Trophoblast cell (in vitro differentiated cells and primary cell): ENCODE results near the gene NADSYN1.

Experiments used
- DNase-seq, 2 donors: peaks; one replicate each; pipeline ENCODE4 v3.0.0-alpha.2; 2016
- H2AFZ ChIP-seq: 2 replicates; pipeline ENCODE4 v1.6.1; 2013; ENCODE audit warnings: low read length, moderate library complexity, mild to moderate bottlenecking; ENCODE audit not compliant: insufficient read depth, poor library complexity
- H2AK5ac ChIP-seq: 2 replicates; pipeline ENCODE4 v1.6.1; 2013; ENCODE audit warnings: mild to moderate bottlenecking, low read length
- H2BK120ac ChIP-seq: 2 replicates; pipeline ENCODE4 v1.6.1; 2013; ENCODE audit warnings: low read length, mild to moderate bottlenecking, moderate library complexity; ENCODE audit not compliant: insufficient read depth, poor library complexity
- H2BK12ac ChIP-seq: 2 replicates; pipeline ENCODE4 v1.6.1; 2013; ENCODE audit warnings: mild to moderate bottlenecking, low read length, moderate library complexity
- H2BK5ac ChIP-seq: 2 replicates; pipeline ENCODE4 v1.6.1; 2013; ENCODE audit warnings: low read length, low read depth, moderate library complexity, mild to moderate bottlenecking; ENCODE audit not compliant: poor library complexity
- H3K14ac ChIP-seq: 2 replicates; pipeline ENCODE4 v1.6.1; 2013; ENCODE audit warnings: mild to moderate bottlenecking, low read length
- H3K18ac ChIP-seq: 2 replicates; pipeline ENCODE4 v1.6.1; 2013; ENCODE audit warnings: mild to moderate bottlenecking, low read length
- H3K23ac ChIP-seq: 2 replicates; pipeline ENCODE4 v1.6.1; 2013; ENCODE audit warnings: low read length
- H3K27ac ChIP-seq: 2 replicates; pipeline ENCODE4 v1.5.1; 2013; ENCODE audit warnings: low read depth, mild to moderate bottlenecking, inconsistent platforms, low read length, moderate library complexity
- H3K27me3 ChIP-seq: 2 replicates; pipeline ENCODE4 v1.6.1; 2013; ENCODE audit warnings: inconsistent platforms, mild to moderate bottlenecking, low read length, moderate library complexity; ENCODE audit not compliant: insufficient read depth
- H3K36me3 ChIP-seq, 2 experiments: 1 replicate in 1 of 2; 2 replicates in 1 of 2; pipeline ENCODE4 v1.6.1; 2013; ENCODE audit warnings: low read length in 2 of 2, mild to moderate bottlenecking in 2 of 2, moderate library complexity in 1 of 2; ENCODE audit not compliant: insufficient read depth in 2 of 2, control insufficient read depth in 1 of 2
- H3K4ac ChIP-seq: 2 replicates; pipeline ENCODE4 v1.6.1; 2013; ENCODE audit warnings: low read depth, mild to moderate bottlenecking, low read length, moderate library complexity
- H3K4me1 ChIP-seq, 2 experiments: 1 replicate in 1 of 2; 2 replicates in 1 of 2; pipeline ENCODE4 v1.6.1; 2013; ENCODE audit warnings: low read length in 2 of 2, mild to moderate bottlenecking in 2 of 2, moderate library complexity in 1 of 2; ENCODE audit not compliant: insufficient read depth in 2 of 2, control insufficient read depth in 1 of 2
- H3K4me2 ChIP-seq: 2 replicates; pipeline ENCODE4 v1.6.1; 2013; ENCODE audit warnings: inconsistent platforms, mild to moderate bottlenecking, low read length, moderate library complexity
- H3K4me3 ChIP-seq: 2 replicates; pipeline ENCODE4 v1.5.1; 2013; ENCODE audit warnings: mild to moderate bottlenecking, low read depth, low read length, inconsistent platforms
- H3K79me1 ChIP-seq: one replicate; pipeline ENCODE4 v1.6.1; 2013; ENCODE audit warnings: low read length
- H3K79me2 ChIP-seq: 2 replicates; pipeline ENCODE4 v1.6.1; 2013; ENCODE audit warnings: low read length, mild to moderate bottlenecking; ENCODE audit not compliant: control insufficient read depth, insufficient read depth, poor library complexity
- H3K9ac ChIP-seq: 2 replicates; pipeline ENCODE4 v1.6.1; 2013; ENCODE audit warnings: mild to moderate bottlenecking, low read length
- H3K9me3 ChIP-seq: 2 replicates; pipeline ENCODE4 v1.6.1; 2013; ENCODE audit warnings: low read depth, mild to moderate bottlenecking, control low read depth, inconsistent platforms, low read length; ENCODE audit not compliant: insufficient read depth
- H4K12ac ChIP-seq: 2 replicates; pipeline ENCODE4 v1.6.1; 2013; ENCODE audit warnings: low read depth, mild to moderate bottlenecking, low read length, moderate library complexity
- H4K8ac ChIP-seq: 2 replicates; pipeline ENCODE4 v1.6.1; 2013; ENCODE audit warnings: low read depth, mild to moderate bottlenecking, low read length, moderate library complexity
- H4K91ac ChIP-seq: one replicate; pipeline ENCODE4 v1.6.1; 2013; ENCODE audit warnings: low read depth, mild to moderate bottlenecking, low read length, moderate library complexity
- WGBS: extraction: QIAGEN DNeasy Blood & Tissue Kit; methylation state at CpG from one replicate; pipeline ENCODE4 v1.1.7; 2013; ENCODE audit warnings: missing lambda C conversion rate; ENCODE audit not compliant: insufficient read length, insufficient coverage; ENCODE audit errors: extremely low coverage; 5-methylcytosine and 5-hydroxymethylcytosine counted together

The NADSYN1 gene

DNA sequence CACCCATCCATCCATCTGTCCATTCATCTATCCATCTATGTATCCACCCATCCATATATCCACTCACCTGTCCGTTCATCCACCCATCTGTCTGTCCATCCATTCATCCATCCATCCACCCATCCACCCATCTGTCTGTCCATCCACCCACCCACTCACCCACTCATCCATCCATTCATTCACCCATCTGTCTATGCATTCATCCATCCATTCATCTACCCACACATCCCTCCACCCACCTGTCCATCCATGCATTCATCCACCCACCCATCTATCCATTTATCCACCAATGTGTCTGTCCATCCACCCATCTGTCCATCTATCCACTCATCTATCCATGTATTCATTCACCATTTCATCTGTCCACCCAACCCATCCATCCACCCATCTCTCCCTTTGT lies 33.3 kb downstream of the NADSYN1 start:
- no peak overlapping the region for H3K23ac ChIP-seq
- no peak overlapping the region for H2BK5ac ChIP-seq
- H3K9ac ChIP-seq = no peak overlapping the region
- no peak overlapping the region for H2AK5ac ChIP-seq
- WGBS = no CpG with 5 or more reads among the region's 1 CpG
- H2BK12ac ChIP-seq = no peak overlapping the region
- no peak overlapping the region for H4K12ac ChIP-seq
- peaks cover 7% of the 10 kb centered on the region for H3K79me1 ChIP-seq
- H2BK120ac ChIP-seq = no peak overlapping the region
- H3K14ac ChIP-seq = no peak overlapping the region
- peaks cover 52 to 68% of the 10 kb centered on the region in 2 experiments for H3K36me3 ChIP-seq
- H3K27me3 ChIP-seq = no peaks in the 10 kb centered on the region
- H3K9me3 ChIP-seq = peaks cover 6% of the 10 kb centered on the region
- no peak overlapping the region for H3K4me3 ChIP-seq
- no peak overlapping the region for H4K91ac ChIP-seq
- H3K79me2 ChIP-seq = no peaks in the 10 kb centered on the region
- H3K18ac ChIP-seq = no peak overlapping the region
- H3K4me2 ChIP-seq = no peak overlapping the region
- no peak overlapping the region for H3K27ac ChIP-seq
- H4K8ac ChIP-seq = no peak overlapping the region
- H3K4me1 ChIP-seq = peaks cover 13 to 20% of the 10 kb centered on the region in 2 experiments
- no peak overlapping the region for H2AFZ ChIP-seq
- no peak for DNase-seq
- H3K4ac ChIP-seq = no peak overlapping the region

DNA sequence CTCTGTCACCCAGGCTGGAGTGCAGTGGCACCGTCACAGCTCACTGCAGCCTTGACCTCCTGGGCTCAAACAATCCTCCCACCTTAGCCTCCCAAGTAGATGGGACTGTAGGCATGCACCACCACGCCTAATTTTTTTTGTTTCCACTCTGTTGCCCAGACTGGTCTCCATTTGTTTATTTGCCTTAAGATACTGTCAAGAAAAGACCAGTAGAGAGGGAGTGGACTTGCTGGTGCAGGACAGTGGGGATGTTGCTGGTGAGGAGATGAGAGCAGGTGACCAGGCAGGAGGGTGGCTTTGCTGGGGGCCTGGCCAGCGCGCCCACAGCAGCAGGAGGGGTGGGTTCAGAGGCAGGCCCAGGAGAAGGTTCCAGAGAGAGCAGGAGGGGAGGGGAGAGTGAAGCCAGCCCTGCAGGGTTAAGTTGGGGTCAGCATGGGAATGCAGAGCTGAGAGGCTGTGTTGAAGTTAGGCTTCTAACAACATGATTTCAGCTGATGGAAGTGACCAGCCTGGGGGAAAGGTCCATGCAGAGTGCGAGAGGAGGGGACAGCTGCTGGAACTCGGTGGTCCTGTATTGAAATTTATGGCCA lies 35.8 kb downstream of the NADSYN1 start:
- H3K27ac ChIP-seq = no peak overlapping the region
- no peaks in the 10 kb centered on the region for H3K27me3 ChIP-seq
- no peaks in the 10 kb centered on the region for H3K79me1 ChIP-seq
- H2BK120ac ChIP-seq = no peak overlapping the region
- no peak overlapping the region for H2BK12ac ChIP-seq
- H4K91ac ChIP-seq = peak overlapping the region; percentile 34
- H4K12ac ChIP-seq = no peak overlapping the region
- no peak overlapping the region for H3K4ac ChIP-seq
- no peak overlapping the region for H3K18ac ChIP-seq
- no peak overlapping the region for H3K4me2 ChIP-seq
- H3K4me3 ChIP-seq = no peak overlapping the region
- H3K23ac ChIP-seq = no peak overlapping the region
- no peak overlapping the region for H3K14ac ChIP-seq
- H3K9me3 ChIP-seq = peaks cover 2% of the 10 kb centered on the region
- H2BK5ac ChIP-seq = no peak overlapping the region
- DNase-seq = no peak
- no peak overlapping the region for H3K9ac ChIP-seq
- H2AK5ac ChIP-seq = no peak overlapping the region
- H3K4me1 ChIP-seq = peaks cover 5 to 11% of the 10 kb centered on the region in 2 experiments
- no CpG with 5 or more reads among the region's 6 CpGs for WGBS
- peaks cover 47 to 55% of the 10 kb centered on the region in 2 experiments for H3K36me3 ChIP-seq
- no peaks in the 10 kb centered on the region for H3K79me2 ChIP-seq
- H4K8ac ChIP-seq = peak overlapping the region; percentile 15
- H2AFZ ChIP-seq = no peak overlapping the region

DNA sequence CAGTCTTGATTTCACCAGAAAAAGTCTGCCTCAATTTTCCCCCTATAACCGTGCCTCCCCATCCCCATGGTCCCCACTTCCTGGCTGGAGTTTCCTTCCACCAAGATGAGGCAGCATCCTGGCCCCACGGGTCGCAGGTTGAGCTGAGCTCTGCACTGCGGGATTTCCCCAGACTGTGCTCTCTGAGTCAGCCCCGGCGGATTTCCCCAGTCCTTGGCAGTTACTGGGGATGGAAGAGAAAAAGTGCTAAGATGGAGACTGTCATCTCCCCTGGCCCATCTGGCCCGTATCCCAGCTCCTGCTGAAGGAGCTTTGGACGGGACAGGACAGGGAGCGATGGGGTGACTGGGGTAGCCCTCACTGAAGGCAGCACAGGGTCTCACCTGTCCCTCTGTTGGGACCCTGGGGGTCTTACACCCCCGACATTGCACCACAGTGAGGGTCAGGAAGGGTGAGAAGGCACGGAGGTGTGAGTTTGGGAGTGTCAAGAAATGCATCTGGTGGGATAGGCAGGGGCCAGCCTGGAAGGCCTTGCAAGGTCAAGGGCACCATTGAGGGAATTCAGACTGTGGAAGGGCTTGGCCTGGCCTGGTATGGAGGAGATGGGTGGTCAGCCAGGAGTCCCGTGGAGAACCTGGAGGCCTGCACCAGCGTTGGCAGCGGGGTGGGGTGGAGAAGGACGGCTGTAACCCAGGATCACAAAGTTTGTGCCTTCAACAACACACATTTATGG lies 36.5 kb downstream of the NADSYN1 start:
- H2BK5ac ChIP-seq = no peak overlapping the region
- no peak for DNase-seq
- WGBS = no CpG with 5 or more reads among the region's 15 CpGs

DNA sequence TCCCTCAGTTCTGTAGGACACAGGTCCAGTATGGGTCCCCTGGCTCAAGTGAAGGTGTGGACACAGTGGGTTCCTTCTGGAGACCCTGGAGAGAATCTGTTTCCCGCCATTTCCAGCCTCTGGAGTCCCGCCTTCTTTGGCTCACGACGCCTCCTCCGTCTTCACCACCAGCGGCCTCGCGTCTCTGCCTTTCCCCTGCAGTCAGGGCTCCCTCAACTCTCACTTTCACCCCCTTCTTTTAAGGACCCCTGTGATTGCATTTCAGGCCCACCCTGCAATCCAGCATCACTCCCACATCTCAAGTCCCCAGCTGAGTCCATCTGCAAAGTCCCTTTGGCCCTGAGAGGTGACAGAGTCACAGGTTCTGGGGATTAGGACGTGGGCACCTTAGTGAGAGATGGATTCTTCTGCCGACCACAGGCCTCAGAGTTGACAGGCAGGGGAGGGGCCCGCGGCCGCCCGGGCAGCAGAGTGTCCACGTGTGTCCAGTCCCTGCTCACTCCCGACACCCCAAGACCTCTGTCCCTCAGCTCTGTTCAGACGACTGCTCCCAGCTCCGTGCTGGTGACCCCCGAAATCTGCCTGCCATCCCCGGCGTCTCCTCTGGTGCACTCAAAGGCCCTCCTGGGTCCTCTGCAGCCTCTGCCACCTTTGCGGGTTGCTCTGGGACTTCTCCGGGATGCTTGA lies 37.2 kb downstream of the NADSYN1 start:
- Histone ChIP-seq H3K4me2 (no peak overlapping the region), H3K14ac (no peak overlapping the region), H2BK5ac (no peak overlapping the region), H3K9me3 (peaks cover 2% of the 10 kb centered on the region), H3K4ac (no peak overlapping the region), H3K27me3 (no peaks in the 10 kb centered on the region), H3K27ac (no peak overlapping the region), H3K4me3 (no peak overlapping the region), H4K12ac (no peak overlapping the region), H2AFZ (no peak overlapping the region), H3K23ac (no peak overlapping the region), H3K9ac (no peak overlapping the region), H3K79me2 (no peaks in the 10 kb centered on the region), H2BK120ac (no peak overlapping the region), H3K4me1 (peaks cover 5 to 11% of the 10 kb centered on the region in 2 experiments), H3K18ac (no peak overlapping the region), H3K79me1 (no peaks in the 10 kb centered on the region), H4K91ac (no peak overlapping the region), H4K8ac (no peak overlapping the region), H3K36me3 (peaks cover 37 to 44% of the 10 kb centered on the region in 2 experiments), H2AK5ac (no peak overlapping the region), H2BK12ac (no peak overlapping the region)
- DNase-seq = no peak
- no CpG with 5 or more reads among the region's 23 CpGs for WGBS

More for the DNA sequence above, 36.5 kb downstream of the NADSYN1 start:
- no peaks in the 10 kb centered on the region for H3K27me3 ChIP-seq
- H3K27ac ChIP-seq = no peak overlapping the region
- H3K14ac ChIP-seq = no peak overlapping the region
- no peak overlapping the region for H4K91ac ChIP-seq
- H2AK5ac ChIP-seq = no peak overlapping the region
- no peak overlapping the region for H3K23ac ChIP-seq
- H3K4me3 ChIP-seq = no peak overlapping the region
- no peaks in the 10 kb centered on the region for H3K79me2 ChIP-seq
- no peak overlapping the region for H4K12ac ChIP-seq
- no peak overlapping the region for H2BK120ac ChIP-seq
- no peak overlapping the region for H2BK12ac ChIP-seq
- no peaks in the 10 kb centered on the region for H3K79me1 ChIP-seq
- no peak overlapping the region for H4K8ac ChIP-seq
- H3K4ac ChIP-seq = no peak overlapping the region
- no peak overlapping the region for H3K9ac ChIP-seq
- H3K4me1 ChIP-seq = peaks cover 5 to 11% of the 10 kb centered on the region in 2 experiments
- peaks cover 43 to 51% of the 10 kb centered on the region in 2 experiments for H3K36me3 ChIP-seq
- H3K4me2 ChIP-seq = no peak overlapping the region
- H3K9me3 ChIP-seq = peaks cover 2% of the 10 kb centered on the region
- H2AFZ ChIP-seq = no peak overlapping the region
- no peak overlapping the region for H3K18ac ChIP-seq
